ENCODE data around the gene PRAC2.

DNA sequence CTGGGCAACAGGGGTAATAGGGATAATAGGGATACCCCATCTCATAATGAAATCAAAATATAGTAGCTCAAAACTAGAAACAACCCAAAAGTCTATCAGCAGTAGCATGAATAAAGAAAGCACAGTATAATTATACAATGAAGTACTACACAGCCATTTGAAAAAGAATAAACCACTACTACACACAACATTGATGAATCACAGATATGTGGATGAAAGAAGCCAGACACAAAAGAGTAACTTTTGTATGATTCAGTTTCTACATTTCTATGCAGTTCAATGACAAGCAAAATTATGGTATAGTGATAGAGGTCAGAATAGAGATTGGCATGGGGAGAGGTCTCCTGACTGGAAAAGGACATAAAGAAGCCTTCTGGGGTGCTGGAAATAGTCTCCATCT is 8.4 kb downstream of the PRAC2 start:
- TF ChIP-seq, protein P1, sequence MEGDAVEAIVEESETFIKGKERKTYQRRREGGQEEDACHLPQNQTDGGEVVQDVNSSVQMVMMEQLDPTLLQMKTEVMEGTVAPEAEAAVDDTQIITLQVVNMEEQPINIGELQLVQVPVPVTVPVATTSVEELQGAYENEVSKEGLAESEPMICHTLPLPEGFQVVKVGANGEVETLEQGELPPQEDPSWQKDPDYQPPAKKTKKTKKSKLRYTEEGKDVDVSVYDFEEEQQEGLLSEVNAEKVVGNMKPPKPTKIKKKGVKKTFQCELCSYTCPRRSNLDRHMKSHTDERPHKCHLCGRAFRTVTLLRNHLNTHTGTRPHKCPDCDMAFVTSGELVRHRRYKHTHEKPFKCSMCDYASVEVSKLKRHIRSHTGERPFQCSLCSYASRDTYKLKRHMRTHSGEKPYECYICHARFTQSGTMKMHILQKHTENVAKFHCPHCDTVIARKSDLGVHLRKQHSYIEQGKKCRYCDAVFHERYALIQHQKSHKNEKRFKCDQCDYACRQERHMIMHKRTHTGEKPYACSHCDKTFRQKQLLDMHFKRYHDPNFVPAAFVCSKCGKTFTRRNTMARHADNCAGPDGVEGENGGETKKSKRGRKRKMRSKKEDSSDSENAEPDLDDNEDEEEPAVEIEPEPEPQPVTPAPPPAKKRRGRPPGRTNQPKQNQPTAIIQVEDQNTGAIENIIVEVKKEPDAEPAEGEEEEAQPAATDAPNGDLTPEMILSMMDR (IDR thresholded peaks at IDR 0.05; ENCODE audit: insufficient read depth, low read depth, low read length): no peak
- no peak for TF ChIP-seq EZH2 (IDR thresholded peaks at IDR 0.05; ENCODE audit: insufficient read depth, low read length)

Data from astrocyte (in vitro differentiated cells and primary cell).